ENCODE results near the gene ARHGAP23. TPM values are rescaled to one million over a fixed set of nuclear protein-coding genes. Genes with fewer than 3 reads are reported as not detected.

ARHGAP23 gene
- total RNA-seq, 2 donors from 2014 or later, result 5.2 to 10.9 TPM

DNA sequence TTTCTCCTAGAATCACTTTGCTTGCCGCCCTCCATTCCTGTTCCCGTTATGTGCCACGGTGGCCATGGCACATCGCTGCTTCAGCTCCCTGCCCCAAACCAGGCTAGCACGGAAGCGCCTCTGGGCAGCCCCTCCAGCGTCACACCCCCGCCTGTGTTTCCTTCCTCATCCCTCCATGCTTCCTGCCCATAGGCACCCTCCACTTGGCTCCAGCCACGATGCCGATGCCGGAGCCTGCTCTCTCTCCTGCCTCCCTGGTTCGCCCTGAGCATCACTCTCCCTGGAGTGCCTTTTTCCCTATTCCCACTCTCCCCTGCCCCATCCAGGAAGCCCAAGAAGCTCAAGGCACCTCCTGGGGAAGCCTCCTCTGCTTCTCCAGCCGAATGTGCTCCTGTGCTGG is 3.2 kb upstream of the ARHGAP23 start:
- no peaks in the 10 kb centered on the region for H3K27me3 ChIP-seq
- ATAC-seq (no peak), DNase-seq (no peak)
- no peaks in the 10 kb centered on the region for H3K9me3 ChIP-seq
- no peaks in the 10 kb centered on the region for H3K36me3 ChIP-seq (replicated peaks in 1 of 2; ENCODE audit: insufficient read depth in 1 of 2, low read depth in 2 of 2)
- peaks cover 18% of the 10 kb centered on the region for H3K4me1 ChIP-seq
- intact Hi-C loops (cut with DNase I), result no loop called here
- WGBS, 2 donors, result 45 to 60% methylated on average over 13 of the region's 13 CpGs
- no peak overlapping the region for H3K27ac ChIP-seq
- H3K4me3 ChIP-seq, result no peak overlapping the region
- TF ChIP-seq, protein P1, sequence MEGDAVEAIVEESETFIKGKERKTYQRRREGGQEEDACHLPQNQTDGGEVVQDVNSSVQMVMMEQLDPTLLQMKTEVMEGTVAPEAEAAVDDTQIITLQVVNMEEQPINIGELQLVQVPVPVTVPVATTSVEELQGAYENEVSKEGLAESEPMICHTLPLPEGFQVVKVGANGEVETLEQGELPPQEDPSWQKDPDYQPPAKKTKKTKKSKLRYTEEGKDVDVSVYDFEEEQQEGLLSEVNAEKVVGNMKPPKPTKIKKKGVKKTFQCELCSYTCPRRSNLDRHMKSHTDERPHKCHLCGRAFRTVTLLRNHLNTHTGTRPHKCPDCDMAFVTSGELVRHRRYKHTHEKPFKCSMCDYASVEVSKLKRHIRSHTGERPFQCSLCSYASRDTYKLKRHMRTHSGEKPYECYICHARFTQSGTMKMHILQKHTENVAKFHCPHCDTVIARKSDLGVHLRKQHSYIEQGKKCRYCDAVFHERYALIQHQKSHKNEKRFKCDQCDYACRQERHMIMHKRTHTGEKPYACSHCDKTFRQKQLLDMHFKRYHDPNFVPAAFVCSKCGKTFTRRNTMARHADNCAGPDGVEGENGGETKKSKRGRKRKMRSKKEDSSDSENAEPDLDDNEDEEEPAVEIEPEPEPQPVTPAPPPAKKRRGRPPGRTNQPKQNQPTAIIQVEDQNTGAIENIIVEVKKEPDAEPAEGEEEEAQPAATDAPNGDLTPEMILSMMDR (IDR thresholded peaks at IDR 0.05), result no peak
- no peak for TF ChIP-seq POLR2A (IDR thresholded peaks at IDR 0.05)

DNA sequence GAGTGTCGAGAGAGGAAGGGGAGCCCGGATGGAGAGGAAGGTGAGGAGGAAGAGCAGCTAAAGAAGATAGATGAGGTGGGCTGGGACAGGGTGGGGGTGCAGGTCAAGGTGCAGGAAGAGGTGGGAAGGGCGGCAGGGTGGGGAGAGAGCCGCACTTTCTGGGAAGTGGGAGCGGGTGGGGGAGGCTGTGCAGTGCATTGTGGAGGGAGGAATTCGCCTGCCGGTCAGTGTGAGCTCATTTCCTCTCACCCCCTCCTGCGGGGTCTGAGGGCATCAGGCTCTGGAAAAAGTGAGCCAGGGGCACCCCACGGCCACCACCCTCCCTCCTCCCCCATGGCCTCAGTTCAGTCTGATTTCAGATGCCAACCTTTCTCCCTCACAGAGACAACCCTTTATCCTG is 2.5 kb upstream of the ARHGAP23 start:
- H3K36me3 ChIP-seq (replicated peaks in 1 of 2; ENCODE audit: insufficient read depth in 1 of 2, low read depth in 2 of 2), result no peaks in the 10 kb centered on the region
- WGBS, 2 donors, result 45 to 47% methylated on average over 8 to 9 of the region's 9 CpGs
- intact Hi-C loops (cut with DNase I), result no loop called here
- H3K27me3 ChIP-seq, result no peaks in the 10 kb centered on the region
- no peak overlapping the region for H3K4me3 ChIP-seq
- peaks cover 18% of the 10 kb centered on the region for H3K4me1 ChIP-seq
- no peaks in the 10 kb centered on the region for H3K9me3 ChIP-seq
- no peak for DNase-seq
- ATAC-seq, result no peak
- TF ChIP-seq POLR2A (IDR thresholded peaks at IDR 0.05), result no peak
- TF ChIP-seq, protein P1 (IDR thresholded peaks at IDR 0.05), result no peak
- H3K27ac ChIP-seq, result no peak overlapping the region

DNA sequence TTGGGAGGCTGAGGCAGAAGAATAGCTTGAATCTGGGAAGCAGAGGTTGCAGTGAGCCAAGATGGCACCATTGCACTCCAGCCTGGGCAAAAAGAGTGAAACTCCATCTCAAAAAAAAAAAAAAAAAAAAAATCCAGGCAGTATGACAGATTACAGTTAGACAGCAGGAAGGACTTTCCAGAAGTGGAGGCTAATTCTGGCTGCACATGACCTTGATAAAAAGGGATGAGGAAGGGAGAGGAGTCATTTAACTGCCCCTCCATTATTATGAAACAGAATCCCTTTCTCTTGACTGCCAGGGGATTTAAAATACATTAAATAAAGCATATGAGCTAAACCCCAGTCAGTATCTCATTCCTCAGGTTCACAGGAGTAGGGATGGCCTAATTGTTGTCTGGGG is 1.8 kb upstream of the ARHGAP23 start:
- no peak overlapping the region for H3K4me3 ChIP-seq
- TF ChIP-seq POLR2A (IDR thresholded peaks at IDR 0.05), result no peak
- TF ChIP-seq, protein P1 (IDR thresholded peaks at IDR 0.05), result no peak
- no peaks in the 10 kb centered on the region for H3K9me3 ChIP-seq
- no peaks in the 10 kb centered on the region for H3K27me3 ChIP-seq
- peaks cover 18% of the 10 kb centered on the region for H3K4me1 ChIP-seq
- intact Hi-C loops (cut with DNase I), result no loop called here
- no peaks in the 10 kb centered on the region for H3K36me3 ChIP-seq (replicated peaks in 1 of 2; ENCODE audit: insufficient read depth in 1 of 2, low read depth in 2 of 2)
- DNase-seq (no peak), ATAC-seq (no peak)
- no peak overlapping the region for H3K27ac ChIP-seq

DNA sequence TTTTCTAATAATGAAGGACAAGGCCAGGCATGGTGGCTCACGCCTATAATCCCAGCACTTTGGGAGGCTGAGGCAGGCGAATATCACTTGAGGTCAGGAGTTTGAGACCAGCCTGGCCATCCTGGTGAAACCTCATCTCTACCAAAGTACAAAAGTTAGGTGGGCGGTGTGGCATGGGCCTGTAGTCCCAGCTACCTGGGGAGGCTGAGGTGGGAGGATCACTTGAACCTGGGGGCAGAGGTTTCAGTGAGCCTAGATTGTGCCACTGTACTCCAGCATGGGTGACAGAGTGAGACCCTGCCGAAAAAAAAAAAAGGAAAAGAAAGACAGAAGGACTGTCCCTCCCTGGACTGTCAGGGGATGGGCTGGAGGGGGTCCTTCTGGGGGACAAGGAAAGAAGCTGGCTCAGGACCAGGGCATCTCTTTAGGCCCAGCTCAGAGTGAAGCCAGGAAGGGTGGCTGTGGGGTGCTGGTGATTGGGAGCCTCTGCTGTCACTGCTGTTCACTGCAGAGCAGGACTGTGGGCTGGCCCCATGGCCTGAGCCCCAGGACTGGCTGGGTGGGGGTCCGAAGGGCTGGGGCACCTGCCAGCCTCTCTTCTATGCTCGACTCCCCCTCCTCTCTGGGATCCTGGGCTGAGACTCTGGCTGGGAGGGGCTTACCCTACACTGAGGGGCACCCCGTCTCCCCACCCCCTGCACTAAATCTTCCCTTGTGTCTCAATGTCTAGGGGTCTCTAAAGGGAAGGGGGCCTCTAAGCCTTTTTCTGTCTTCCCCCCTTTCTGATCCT is 909 bp upstream of the ARHGAP23 start:
- Histone ChIP-seq H3K27ac (peak overlapping the region in 2 of 4 donors; percentile 31 to 83), H3K4me1 (peaks cover 18% of the 10 kb centered on the region), H3K4me3 (peak overlapping the region in 1 of 2 donors; percentile 92), H3K9me3 (no peaks in the 10 kb centered on the region), H3K27me3 (no peaks in the 10 kb centered on the region), H3K36me3 (replicated peaks in 1 of 2; ENCODE audit: insufficient read depth in 1 of 2, low read depth in 2 of 2) (no peaks in the 10 kb centered on the region)
- intact Hi-C loops (cut with DNase I), result no loop called here
- no peak for DNase-seq
- TF ChIP-seq, protein P1 (IDR thresholded peaks at IDR 0.05), result no peak
- TF ChIP-seq POLR2A (IDR thresholded peaks at IDR 0.05), result no peak
- 56 to 68% methylated on average over 5 to 7 of the region's 7 CpGs for WGBS, 2 donors
- no peak for ATAC-seq
